Activated CD4-positive, CD25-positive, alpha-beta regulatory T cell treated with anti-CD3 and anti-CD28 coated beads, Interleukin-2, amount 50 U/mL, for 24 hours (primary cell): ENCODE data around the gene BBS10.
"Not testable (repeated sequence)": the region's sequence is repeated elsewhere in the genome, so short reads cannot be mapped to it uniquely, and the experiment has no call there.

Experiments used
- ATAC-seq, 2 donors: fragments of 150-1000 bp; cut with Tn5 transposase; one replicate each; pipeline ENCODE4 v1.10.0; 2021; ENCODE audit warnings: mild to moderate bottlenecking in 1 of 2, moderate library complexity in 1 of 2

Gene BBS10

DNA sequence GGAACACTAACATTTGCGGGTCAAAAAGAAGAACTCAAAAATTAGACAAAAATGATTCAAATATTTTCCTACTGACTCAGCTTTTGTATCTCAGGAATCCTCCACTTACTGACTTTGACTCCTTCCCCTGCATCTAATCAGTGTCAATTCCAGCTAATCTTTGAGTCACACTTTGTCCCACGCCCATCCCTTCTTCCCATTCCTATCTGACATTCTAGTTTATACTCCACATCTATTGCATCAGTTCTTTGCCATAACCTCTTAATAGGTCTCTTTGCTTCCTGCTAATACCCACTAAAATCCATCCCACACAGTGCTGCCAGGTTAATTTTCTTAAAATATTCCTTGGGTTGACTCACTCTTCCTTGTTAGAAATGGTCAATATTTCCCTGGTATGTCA lies 19.1 kb downstream of the BBS10 start:
- ATAC-seq, result no peak

DNA sequence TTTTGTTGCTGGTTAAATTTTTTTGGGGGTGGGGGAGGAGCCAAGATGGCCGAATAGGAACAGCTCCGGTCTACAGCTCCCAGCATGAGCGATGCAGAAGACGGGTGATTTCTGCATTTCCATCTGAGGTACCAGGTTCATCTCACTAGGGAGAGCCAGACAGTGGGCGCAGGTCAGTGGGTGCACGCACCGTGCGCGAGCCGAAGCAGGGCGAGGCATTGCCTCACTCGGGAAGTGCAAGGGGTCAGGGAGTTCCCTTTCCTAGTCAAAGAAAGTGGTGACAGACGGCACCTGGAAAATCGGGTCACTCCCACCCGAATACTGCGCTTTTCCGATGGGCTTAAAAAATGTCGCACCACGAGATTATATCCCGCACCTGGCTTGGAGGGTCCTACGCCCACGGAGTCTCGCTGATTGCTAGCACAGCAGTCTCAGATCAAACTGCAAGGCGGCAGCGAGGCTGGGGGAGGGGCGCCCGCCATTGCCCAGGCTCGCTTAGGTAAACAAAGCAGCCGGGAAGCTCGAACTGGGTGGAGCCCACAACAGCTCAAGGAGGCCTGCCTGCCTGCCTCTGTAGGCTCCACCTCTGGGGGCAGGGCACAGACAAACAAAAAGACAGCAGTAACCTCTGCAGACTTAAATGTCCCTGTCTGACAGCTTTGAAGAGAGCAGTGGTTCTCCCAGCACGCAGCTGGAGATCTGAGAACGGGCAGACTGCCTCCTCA lies 28.5 kb downstream of the BBS10 start:
- ATAC-seq, result not testable (repeated sequence)

DNA sequence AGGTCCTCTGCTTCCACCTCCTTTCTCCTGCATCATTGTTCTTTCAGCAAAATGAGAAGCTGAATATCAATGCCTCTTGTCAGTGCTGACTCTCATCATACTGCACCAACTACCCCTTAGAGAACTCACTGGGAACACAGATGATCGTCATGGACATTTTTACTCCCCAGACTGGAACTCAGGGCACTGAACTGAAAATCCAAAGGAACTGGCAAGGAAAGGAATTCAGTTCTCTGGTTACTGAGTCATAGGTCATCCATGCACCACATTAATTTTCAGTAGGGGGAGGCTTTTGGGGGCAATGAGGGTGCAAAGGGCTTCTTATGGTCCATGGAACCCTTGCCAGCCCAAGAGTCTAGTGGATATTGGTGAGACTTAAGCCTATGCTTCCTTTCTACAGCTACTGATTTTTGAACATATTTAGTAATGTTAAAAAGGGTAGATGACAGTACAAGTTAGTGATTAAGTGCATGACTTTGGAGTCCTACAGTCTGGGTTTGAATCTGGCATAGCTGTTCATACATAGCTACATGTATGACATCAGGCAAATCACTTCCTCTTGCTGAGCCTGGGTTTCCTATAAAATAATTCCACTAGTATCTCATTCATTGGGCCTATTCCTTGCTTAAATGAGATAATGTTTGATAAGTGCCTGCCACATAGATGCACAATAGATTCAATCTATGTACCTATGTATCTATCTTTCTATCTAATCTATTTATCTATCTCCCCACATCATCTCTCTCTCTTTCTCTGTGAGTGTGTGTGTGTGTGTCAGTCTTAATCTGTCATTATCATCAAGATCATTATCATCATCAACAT lies 29.2 kb downstream of the BBS10 start:
- no peak for ATAC-seq

DNA sequence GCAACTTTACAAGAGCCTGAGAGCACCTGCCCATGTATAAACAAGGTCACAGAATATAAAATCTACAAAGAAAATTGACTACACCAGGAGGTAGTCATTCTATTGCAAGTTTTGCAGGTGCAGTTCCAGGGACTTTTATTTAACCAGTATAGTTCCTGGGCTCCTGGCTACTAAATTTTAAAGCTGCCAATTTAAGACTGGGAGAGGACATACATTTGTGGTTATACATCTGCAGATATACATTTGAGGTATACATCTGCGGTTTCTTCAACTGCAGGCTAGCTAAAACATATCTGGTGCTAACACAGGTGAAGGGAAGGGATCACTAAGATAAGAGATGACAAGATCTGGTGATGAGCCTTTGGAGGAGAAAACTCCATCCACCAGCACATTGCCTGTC lies 30.2 kb downstream of the BBS10 start:
- no peak for ATAC-seq

DNA sequence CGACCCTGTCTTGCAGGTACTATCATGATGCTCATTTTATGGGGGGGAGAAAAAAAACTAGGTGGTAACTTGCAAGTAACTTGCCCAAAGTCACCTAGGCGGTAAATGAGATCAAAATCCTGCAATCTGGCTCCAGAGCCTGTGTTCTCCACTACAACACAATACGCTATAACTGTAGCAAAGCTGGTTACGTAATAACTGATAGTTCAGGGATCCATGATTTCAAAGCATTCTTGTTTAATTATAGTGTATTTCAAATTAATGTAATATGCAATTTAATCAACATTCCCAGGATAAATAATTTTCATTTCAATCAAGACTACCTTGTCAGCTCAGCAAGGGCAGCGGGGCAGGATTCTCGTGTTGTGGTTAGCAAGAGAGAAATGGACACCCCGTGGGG lies 31.7 kb downstream of the BBS10 start:
- ATAC-seq, result no peak

DNA sequence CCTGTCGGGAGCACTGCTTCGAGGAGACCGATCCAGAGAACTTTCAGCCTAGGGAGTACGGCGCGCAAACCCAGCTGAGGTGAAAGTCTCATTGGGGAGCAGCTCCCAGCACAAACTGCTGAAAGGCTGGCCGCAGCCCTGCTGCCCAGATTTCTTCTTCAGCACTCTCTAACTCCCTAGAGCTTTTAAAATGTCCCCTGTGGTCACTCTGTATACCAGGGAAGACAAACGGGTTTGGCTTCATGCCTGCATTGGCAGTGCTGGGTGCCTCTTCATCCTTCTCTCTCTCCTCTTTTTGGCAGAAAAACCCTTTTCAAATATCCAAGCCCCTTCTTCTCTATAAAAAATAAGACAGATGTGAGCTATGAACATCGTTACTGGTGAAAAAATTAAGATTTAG lies 34.9 kb downstream of the BBS10 start:
- no peak for ATAC-seq

DNA sequence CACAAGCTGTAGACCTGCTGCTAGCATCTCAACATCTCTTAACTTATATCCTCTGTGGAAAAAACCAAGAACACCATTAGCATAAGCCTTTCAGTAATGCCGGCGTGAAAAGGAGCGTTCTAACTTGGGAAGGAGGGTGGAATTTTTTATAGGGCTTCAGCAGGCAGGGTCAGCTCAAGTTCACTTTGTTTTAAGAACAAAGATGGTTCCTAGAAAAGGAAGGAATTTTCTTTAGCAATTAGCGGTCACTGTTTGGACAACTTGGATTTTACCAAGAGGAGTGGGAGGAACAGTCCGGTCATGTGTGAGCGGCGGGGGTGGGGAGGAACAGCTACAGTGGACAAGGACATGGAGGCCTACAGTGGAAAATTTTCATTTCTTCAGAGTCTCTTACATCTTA lies 35.9 kb downstream of the BBS10 start:
- no peak for ATAC-seq

DNA sequence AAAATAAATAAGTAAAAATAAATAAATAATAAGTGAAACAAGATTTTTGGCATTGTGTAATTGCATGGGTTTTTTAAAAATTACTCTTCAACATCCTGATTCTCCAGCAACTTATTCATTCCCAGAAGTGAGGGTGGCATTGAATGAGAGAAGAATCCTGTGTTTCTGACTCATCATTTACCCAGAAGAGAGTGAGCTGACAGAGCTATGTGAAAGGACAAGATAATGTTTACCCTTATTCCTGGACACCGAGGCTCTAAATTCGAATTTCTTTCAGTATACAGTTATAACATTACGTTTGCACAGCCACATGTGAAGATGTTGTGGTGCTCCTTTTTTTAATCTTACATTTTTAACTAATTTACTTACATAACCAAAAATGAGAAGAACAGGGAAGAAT lies 36.4 kb downstream of the BBS10 start:
- no peak for ATAC-seq

DNA sequence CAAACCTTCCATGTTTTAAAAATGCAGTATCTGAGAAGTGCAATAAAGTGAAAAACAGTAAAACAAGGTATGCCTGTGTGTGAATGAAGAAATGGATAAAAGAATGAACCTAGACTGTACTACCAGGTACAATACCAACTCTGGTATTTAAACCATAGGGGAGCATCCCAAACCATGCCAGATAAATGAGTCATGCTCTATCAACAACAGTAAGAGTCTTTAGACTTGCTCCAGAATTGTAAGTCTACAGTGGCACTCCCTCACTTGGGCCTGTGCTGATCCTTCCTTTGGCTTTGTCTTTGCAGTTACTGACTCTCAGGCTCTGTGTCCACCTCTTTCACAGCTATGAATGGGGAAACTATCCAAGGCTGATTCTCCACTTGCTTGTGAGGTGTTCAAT lies 38.1 kb downstream of the BBS10 start:
- ATAC-seq, result no peak

DNA sequence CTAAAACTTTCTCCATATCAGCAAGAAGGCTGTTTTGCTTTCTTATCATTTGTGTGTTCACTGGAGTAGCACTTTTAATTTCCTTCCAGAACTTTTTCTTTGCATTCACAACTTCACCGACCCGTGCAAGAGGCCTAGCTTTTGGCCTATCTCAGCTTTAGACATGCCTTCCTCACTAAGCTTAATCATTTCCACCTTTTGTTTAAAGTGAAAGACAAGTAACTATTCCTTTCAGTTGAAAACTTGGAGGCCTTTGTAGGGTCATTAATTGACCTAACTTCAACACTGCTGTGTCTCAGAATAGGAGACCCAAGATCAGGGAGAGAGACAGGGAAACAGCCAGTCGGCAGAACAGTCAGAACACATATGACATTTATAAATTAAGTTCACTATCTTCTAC lies 39.3 kb downstream of the BBS10 start:
- no peak for ATAC-seq

DNA sequence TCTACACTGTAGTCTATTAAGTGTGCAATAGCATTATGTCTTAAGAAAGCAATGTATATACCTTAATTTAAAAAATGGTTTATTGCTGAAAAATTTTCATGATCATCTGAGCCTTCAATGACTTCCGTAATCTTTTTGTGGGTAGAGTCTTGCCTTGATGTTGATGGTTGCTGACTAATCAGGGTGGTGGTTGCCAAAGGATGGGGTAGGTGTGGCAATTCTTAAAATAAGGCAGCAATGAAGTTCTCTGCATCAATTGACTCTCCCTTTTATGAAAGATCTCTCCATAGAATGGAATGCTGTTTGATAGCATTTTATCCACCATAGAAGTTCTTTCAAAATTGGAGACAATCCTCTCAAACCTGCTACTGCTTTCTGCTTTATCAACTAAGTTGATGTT lies 41.1 kb downstream of the BBS10 start:
- no peak for ATAC-seq

DNA sequence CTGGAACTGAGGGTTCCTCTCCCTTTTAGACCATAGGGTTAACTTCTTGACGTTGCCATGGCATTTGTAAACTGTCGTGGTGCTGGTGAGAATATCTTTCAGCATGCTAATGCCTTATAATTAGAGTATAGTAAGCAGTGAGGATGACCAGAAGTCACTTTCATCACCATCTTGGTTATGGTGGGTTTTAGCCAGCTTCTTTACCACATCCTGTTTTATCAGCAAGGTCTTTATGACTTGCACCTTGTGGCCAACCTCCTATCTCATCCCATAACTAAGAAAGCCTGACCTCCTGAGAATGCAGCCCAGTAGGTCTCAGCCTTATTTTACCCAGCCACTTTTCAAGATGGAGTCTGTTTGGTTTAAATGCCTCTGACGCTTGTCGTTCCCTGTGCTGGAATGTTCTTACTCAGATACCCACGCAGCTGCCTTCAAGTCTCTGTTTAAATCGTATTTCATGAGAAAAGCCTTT lies 44.2 kb downstream of the BBS10 start:
- ATAC-seq, result no peak

DNA sequence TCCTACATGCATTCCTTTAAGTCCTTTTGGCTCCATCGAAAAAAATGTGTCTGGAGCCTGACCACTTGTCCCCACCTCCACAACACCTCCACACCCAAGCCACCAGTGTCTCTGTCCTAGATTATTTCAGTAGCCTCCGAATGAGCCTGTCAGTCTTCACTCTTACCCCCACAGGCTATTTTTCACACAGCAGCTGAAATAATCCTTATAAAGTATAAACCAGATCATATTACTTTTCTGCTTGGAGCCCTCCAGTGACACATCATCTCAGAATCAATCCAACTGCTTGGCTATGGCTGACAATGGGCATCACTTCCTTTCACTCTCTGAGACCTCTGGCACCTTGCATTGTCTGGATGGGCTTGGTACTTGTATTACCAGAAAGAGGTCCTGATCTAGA lies 44.9 kb downstream of the BBS10 start:
- no peak for ATAC-seq

DNA sequence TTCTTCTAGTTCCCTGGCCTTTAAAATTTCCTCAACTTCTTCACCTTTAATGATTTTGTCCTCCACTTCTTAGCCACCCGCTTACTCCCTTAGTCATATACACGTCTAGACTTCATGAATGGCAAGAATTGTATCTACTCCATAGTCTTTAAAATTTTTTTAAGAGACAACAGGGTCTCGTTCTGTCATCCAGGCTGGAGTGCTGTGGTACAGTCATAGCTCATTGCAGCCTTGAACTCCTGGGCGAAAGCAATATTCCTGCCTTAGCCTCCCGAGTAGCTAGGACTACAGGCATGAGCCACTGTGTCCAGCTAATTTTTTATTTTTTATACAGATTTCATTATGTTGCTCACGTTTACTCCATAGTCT lies 47.9 kb downstream of the BBS10 start:
- ATAC-seq, result no peak

DNA sequence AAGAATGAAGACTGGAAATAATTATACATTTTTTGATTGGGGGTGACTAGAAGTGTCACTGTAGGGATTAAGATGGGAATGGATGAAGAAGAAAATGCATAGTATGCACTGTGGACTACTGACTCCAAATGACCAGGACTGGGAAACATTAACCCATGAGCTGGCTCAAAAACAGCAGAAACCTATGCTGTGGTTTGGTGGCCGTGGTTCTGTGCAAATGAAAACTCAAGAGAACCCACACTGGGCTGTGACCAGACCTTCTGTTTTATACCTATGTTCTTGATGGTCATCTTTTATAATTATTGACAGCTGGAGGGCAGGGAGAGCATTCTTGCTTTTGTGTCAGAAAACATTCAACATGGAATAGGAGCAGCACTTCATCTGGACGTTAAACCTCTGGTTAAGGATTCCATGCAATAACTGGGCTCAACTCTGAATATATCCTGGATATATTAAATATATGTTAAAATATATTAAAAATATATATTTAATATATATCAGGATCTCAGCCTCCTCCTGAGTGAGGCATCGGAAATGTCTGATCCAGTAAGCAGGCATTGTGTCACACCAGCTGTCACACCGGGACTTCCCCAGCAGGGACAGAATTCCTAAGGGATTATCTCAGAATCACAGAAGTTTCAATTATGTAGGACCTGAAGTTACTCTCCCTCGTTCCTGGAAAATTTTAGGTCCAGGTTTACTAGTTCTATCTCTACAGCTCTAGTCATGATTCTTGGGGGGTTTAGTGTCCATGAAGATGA lies 48.5 kb downstream of the BBS10 start:
- no peak for ATAC-seq
